Measurements from ENCODE around the gene MYH2.
"Not testable (repeated sequence)": the region's sequence is repeated elsewhere in the genome, so short reads cannot be mapped to it uniquely, and the experiment has no call there.

Gene MYH2

DNA sequence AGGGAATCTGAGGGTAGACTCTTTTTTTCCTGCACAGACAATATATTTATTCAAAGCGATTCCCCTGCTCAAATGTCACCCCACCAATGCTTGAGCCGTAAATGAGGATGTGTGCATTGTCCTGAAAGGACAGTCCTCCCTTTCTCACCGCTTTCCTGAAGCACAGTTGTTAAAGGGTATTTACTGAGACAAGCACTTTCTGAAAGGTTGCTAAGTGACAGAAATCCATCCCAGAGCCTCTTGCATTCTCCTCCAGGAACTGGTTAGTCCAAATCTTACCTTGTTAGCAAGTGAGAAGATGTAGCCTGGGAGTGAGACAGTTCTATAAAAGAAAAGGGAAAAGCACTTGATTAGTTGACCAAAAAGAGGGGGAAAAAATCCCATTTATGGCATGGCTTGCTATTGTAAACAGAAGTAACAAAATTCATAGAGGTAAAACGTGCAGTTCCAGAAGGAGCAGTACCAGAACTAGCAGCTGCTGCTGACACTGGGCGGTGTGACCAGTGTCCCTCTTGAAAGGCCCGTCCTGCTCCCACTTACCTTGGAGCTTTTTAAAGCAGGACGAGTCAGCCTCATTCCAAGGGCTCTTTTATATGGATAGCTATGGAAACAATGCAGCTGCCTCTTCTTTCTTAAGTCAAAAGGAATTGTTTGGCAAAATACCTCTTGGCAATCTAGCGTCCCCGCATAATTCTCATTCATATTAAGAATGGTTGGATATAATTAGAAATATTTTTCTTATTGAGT, at the start of gene MYH2:
MYH2 (minus strand) TSS at position 563 of the 747 bp plus-strand sequence. CDS start 1,738 bp downstream, outside the sequence.
- no peak for DNase-seq (ENCODE audit: low read depth in 2 of 2)

DNA sequence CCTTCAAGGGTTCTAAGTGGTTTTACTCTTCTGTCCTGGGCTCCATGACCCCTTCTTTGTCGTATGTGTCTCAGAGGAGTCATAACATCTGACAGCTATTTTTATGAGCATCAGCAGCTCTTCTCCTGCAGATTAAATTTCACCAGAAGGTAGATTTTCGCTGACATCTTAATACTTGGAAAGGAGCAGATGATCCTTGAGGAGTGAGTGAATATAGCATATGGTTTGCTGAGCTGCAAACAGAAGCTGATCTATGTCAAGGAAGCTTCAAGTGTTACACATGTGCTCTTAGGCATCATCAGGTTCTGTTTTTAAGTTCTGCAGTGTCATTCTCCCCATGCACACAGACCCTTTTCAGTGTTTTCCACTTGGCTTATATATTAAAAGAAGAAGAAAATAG, 49.2 kb upstream of the MYH2 start:
- DNase-seq (ENCODE audit: low read depth in 2 of 2): no peak

DNA sequence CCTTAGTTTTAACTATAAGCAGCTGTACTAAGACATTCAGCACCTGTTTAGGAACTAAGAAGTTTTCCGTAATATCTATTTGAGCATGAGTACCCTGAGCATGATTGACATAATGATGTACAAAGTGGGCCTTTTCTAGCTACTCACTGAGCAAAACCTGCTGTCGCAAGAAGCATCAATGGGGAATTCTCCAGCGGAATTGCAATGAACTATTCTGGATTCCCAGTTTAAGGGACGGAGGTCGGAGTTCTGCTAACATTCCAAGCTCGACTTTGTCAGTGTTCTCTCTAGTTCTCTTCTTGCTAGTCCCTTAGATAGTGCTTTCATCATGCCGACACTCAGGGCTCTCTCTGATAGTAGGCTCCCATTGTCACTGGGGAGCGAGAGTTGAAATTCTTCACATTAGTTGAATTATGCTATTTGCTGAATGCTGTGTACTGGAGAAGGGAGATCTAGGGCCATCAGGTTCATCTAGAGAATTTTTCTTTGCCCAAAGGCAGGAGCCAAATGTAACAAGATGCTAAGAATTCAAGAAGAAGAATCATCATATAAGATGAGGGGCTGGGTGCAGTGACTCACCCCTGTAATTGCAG, 40.2 kb upstream of the MYH2 start:
- no peak for DNase-seq (ENCODE audit: low read depth in 2 of 2)

DNA sequence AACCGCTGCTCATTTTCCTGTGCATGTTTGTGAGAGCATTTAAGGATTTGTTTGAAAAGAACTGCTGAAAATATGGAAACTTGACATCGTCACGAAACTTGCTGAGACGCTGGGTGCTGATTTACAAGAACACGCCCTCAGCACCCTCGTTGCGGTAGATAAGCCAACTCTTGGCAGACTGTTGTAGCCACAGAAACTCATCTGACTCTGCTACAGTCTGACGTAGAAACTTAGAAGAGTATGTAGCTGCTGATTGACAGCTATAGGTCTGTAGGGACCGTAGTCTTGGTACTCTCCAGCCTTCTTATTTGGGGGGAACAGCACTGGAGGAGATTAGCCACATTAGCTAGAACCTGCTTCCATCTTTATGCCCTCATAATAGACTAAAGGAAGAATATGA, 36.1 kb upstream of the MYH2 start:
- no peak for DNase-seq (ENCODE audit: low read depth in 2 of 2)

DNA sequence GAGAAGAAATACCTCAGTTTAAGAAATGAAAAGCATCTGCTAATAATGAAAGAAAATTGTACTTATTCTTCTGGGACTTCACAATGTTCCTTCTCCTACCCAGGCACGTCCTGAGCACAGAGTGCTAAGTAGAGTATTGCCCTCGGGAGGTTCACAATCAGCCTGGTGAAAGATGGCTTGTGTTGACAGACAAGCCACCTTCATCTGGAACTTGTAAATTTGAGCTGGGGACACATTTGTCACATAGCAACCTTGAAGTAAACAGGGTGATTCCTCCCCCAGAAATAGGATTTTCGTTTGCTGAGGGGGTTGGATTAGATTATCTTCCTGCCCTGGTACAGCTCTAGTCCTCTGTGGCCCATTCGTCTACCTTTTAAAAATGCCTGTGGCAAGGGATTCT, 34.4 kb upstream of the MYH2 start:
- DNase-seq (ENCODE audit: low read depth in 2 of 2): no peak

DNA sequence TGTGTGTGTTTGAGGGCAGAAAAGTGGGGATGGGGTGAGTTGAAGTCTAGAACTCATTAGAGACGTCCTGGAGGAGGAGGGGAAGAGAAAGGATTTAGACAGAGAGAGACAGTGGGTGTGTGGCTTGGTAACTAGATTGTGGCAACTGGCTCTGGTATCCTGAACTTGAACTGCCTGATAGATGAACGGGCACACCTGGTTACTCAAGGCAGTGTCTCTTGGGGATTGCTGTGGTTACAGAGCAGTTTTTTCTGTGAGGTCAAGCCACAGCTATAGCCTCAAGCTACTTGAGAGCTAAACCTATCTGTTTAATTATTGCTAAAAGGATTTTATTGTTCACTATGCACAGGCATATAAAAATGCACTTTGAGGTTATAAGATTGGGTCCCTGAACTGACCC, 29.8 kb upstream of the MYH2 start:
- DNase-seq (ENCODE audit: low read depth in 2 of 2): no peak

DNA sequence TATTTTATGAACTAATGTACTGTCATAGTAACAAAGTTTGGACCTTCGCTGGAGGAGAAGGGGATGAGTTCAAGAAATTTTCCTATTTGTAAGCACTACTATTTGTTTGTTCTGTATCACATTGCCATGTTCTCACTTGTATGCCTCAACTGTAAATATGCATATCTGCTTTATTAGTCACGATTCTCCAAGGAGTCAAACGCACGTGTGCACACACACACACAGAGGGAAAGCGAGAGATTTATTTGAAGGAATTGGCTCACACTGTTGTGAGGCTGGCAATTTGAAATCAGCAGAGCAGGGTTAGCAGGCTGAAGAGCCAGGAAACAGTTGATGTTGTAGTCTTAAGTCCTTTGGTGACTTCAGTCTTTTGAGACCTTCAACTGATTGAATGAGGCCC, 24.9 kb upstream of the MYH2 start:
- DNase-seq (ENCODE audit: low read depth in 2 of 2): no peak

DNA sequence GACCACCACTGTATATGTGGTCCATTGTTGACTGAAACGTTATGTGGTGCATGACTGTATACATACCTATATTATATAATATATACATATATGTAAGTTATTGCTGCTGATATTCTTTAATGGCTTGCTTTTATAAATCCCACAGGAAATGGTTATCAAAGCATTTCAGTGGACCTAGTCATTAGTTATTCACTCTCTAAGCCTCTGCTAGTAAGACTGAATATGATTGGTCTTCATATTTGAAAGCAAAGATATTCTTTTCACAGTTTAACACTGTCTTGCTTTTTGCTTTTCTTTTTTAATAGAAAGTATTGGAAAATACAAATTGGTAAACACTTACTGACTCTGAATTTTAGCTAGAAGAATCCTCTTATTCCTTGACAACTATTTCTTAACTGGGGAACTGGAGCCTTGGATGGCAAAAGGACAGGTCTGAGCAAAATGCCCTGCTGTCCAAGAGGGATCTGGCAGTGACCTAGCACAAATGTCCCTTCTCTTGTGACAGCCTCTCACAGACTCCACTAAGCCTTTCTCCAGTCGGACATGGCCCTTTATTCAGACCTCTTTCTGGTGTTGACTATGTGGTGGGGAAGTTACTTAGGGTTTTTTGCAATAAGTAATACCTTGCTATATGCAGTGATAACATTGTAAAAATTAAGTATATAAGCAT, 14.7 kb upstream of the MYH2 start:
- DNase-seq (ENCODE audit: low read depth in 2 of 2): no peak

DNA sequence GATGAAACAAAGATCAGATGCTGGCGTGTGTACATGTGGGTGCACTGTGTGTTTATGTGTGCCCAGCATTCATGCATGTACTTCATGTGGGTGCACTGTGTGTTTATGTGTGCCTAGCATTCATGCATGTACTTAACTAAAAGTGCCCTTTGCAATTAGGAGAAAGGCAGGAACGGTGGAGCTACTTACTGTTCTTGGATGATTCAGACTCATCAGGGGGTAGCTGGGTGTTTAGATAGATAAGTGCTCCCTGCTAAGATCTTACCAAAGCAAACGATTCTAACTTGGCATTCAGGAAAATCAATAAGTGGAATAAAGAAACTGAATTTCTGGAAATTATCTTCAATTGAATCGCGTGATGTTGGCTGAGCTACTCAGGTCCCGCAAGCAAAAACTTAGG, 8.6 kb upstream of the MYH2 start:
- no peak for DNase-seq (ENCODE audit: low read depth in 2 of 2)

DNA sequence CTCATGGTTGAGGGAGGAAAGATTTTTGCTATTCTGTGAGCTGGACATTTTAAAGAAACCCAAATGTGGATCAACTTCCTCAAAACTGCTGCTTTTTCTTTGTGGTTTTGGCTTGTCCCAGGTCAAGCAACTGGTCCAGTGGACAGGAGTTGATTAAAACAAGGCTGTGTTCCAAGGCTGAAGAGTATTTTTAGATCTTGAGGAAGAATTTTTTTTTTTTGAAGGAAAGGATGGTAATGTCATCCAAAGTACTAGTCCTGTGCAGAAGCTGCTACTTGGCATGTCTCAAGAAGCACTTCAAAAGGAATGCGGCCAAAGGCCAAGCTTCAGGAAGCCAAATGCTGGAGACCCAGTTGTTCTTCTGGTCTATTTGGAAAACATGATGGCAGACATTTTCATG, 8.0 kb upstream of the MYH2 start:
- no peak for DNase-seq (ENCODE audit: low read depth in 2 of 2)

DNA sequence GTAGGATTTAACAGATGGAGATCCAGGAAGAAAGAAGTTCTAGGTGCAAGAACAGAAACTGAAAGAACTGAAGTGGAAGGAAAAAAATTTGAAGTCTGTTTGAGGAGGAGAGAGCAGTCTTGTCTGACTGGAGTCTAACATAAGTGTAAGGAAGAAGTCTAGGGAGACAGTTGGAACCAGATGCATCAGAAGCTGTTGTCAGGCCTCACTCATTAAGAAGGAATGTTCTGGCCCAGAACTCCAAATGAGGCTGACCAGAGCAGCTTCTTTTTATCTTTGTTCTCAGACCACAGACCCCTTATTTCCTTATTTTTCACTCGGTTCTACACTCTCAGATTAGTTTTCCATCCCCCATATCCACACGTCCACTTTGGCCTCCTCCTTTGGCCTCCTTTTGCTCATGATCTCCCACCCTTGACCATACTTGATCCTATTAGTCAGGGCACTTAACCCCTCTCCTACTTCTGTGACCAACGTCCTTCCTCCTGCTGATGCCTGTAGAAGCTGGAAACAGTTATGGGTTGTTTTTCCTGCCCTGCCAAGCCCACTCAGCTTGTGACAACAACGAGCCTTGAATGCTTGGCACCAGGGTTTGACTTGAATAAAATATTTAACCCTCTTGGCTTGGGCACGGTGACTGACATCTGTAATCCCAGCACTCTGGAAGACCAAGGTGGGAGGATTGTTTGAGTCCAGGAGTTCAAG, 7.0 kb upstream of the MYH2 start:
- DNase-seq (ENCODE audit: low read depth in 2 of 2): no peak

DNA sequence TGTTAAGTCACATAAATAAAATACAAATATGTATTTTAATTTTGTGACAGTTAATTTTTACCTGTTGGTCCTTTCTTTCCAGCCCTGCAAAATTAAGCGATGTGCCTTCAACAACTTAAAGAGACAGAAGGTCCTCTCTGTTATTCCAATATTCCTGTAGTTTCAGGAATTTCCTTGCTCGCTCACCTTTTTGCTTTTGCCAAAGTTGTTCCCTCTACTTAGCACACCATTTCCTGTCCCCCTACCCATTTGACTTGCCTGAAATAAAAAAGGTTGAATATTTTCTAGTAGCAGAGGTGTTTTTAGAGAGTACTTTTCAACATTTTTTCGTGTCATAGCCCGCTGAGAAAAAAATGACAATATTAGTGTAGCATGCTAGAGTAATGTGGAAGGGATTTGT, 556 bp upstream of the MYH2 start:
- no peak for DNase-seq (ENCODE audit: low read depth in 2 of 2)

DNA sequence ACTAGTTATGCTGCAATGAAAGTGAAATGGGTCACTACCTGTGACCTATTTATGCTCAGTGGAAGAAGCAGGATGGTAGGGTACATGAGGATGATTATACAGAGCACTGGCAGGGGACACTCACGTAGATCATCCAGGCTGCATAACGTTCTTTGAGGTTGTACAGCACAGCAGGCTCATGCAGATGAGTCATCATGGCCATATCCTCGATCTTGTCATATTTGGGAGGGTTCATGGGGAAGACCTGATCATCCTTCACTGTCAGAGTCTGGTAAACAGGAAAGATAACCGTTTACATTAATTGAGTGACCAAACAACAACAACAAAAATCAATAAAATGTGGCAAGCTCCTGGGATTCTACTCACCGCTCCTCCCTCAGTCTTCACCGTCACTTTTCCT, 2.1 kb downstream of the MYH2 start:
- no peak for DNase-seq (ENCODE audit: low read depth in 2 of 2)

DNA sequence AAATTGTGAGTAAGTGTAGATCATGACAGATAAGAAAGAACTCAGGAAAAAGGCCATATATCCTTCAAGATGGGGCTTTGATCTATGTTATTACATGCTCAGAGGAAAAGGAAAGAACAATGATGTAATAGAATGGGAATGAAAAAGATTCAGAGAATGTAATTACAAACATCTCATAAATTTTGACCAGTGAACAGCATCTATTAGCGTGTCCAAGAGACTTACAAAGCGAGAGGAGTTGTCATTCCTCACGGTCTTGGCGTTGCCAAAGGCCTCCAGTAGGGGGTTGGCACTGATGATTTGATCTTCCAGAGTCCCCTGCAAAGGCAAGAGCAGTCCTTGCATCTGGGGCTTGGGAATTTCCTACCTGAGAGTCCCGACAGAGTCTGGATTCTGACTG, 6.0 kb downstream of the MYH2 start:
- DNase-seq (ENCODE audit: low read depth in 2 of 2): not testable (repeated sequence)

DNA sequence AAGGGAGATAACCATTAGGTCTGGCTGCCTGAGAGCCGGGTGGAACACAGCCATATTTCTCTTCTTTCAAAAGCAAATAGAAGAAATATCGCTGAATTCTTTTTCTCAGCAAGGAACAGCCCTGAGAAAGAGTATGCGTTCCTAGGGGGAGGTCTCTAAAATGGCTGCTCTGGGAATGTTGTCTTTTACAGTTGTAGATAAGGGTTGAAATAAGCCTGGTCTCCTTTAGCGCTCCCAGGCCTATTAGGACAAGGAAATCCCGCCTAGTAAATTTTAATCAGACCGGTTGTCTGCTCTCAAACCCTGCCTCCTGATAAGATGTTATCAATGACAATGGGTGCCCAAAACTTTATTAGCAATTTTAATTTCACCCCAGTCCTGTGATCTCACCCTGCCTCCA, 8.3 kb downstream of the MYH2 start:
- DNase-seq (ENCODE audit: low read depth in 2 of 2): not testable (repeated sequence)

DNA sequence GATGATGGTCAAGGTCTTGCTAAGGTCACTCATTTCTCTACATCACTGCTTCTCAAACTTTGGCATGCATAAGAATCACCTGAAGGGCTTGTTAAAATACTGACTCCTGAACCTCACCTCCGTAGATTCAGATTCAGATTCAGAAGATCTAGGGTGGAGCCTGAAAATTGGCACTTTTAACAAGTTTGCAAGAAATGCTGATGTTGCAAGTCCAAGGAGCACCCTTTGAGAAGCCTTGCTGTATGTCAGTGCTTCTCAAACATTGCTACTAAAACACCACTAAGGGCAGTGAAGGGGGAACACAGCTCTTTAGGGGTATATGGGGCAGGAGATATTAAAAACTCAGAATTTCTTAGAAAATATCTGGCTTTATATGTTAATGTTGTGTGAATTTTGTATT, 17.4 kb downstream of the MYH2 start:
- DNase-seq (ENCODE audit: low read depth in 2 of 2): no peak

DNA sequence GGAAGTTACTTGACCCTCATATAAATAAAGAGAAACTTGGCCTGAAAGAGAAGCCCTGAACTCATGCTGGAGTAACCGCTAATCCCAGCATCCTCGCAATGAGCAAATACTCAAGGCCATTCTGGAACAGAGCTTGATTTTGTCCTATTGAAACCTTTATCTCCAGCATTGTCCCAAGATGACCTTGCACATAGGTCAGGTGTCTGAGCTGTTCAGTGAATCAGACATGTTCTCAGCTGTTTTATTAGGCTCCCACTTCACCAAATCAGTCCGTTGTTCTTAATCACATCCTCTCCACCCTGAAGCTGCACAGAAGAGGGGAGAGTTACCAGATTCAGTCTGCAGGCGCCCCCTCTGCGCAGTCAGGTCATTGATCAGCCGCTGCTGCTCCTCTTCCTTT, 22.0 kb downstream of the MYH2 start:
- no peak for DNase-seq (ENCODE audit: low read depth in 2 of 2)

DNA sequence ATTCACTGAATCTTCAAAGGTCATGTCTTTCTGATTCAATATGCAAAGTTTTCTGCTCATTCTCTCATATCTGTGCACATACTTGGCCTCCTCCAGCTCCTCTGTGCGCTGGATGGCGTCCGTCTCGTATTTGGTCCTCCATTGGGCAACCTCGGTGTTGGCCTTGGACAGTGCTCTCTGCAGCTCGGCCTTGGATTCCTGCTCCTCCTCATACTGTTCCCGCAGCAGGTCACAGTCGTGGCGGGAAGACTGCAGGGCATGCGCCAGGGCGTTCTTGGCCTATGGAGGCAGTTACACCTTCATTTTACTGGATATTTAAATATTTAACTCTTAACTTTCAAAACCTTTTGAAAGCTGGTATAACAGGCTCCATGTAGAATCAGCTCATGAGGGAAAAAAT, 22.9 kb downstream of the MYH2 start:
- no peak for DNase-seq (ENCODE audit: low read depth in 2 of 2)

DNA sequence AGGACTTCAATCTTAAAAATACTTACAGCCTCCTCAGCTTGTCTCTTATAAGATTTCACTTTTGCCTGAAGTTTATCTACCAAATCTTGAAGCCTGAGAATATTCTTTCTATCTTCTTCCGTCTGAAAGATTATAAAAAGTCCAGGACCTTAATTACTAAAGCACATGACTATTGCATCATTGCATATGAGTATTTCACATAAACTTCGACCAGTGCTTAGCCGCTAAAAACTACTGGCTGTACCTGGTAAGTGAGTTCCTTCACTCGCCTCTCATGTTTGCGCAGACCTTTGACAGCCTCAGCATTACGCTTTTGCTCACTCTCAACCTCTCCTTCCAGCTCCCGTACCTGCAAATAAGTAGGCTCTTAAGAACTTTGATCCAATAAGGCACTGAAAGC, 26.4 kb downstream of the MYH2 start:
- DNase-seq (ENCODE audit: low read depth in 2 of 2): no peak

DNA sequence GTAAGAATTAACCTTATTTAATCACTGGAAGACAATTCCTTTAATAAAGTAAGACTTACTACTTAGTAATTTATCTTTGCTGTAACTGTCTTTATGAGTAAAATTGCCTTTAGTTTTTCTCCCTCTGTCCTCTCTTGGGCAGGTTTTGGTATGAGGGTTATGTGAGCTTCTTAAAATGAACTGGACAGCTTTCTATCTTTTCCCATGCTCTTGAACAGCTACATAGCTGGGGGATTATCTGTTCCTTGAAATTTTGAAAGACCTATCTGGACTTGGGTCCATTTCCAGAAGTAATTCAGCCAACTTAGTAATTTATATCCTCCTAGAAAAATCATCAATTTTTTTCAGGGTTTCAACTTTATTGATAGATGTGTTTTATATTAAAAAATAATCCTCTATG, 27.5 kb downstream of the MYH2 start:
- DNase-seq (ENCODE audit: low read depth in 2 of 2): no peak

DNA sequence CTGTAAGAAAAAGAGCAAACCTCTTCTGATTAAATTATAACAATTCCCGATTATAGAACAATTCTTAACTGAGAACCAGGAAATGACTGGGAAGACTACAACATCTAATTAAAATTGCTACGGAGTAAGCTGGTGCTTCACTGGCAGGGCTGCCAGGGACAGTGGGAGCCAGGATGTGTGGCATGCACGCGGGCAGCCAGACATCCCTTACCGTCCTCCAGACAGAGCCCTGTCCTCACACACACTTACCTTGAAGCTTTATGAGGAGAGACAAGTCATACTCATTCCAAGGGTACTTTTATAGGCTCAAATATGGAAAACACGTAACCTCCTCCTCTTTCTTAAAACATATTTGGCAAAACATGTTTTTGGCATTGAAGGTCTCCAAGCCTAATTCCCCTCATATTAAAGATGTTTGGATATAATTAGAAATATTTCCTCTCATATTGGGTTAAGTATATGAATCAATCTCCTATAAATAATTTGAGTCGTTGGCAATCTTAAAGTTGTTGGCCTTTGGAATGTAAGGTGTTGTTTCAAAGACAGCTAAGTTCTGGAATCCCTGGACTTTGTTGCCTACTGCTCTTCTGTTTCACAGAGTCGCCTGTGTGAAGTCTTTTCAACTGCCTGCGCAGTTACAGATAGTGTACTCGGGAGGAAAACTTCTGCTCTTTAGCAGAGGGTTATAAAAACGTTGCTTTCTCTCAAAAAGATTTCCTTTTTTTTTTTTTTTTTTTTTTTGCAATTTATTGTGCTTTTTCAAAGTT, 31.0 kb downstream of the MYH2 start, which contains the start of gene MYH1:
MYH1 (minus strand) TSS at position 272 of the 767 bp plus-strand sequence. CDS start 1,900 bp downstream, outside the sequence.
- DNase-seq (ENCODE audit: low read depth in 2 of 2): no peak

DNA sequence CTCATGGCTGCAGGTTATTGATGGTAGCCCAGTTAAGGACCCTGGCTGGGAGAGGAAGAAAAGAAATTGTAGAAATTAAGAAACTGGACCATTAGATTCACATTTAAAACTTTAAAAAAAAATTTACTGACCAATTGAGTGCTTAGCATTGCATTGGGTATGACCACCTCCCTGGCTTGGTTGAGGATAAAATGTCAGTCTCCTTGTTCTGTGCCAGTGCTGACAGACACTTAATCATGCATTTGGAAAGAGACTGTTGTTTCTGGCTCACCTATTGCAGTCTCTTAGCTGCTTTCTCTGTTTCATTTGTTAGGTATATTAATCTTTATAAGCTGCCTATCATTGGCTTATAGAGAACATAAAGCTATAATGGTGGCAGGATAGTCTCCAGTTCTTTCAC, 32.8 kb downstream of the MYH2 start:
- DNase-seq (ENCODE audit: low read depth in 2 of 2): no peak

All from fibroblast of skin of left biceps (primary cell).